H9 (cell line): ENCODE data around the gene SLA2. TPM values are rescaled to one million over a fixed set of nuclear protein-coding genes. Genes with fewer than 3 reads are reported as not detected.
A peak's percentile ranks its signal among the peaks of the same experiment; 100 is the strongest.

Experiments used
- DNase-seq: peaks from one replicate; pipeline ENCODE4 v3.0.0-alpha.2; 2017
- H2AFZ ChIP-seq: one replicate; pipeline ENCODE4 v1.6.1; 2013; ENCODE audit warnings: mild to moderate bottlenecking, low read length, control low read depth, moderate library complexity
- H2AK5ac ChIP-seq: 2 replicates; pipeline ENCODE4 v1.6.1; 2013; ENCODE audit warnings: low read length, control low read depth, mixed read lengths; ENCODE audit not compliant: insufficient read length
- H2BK120ac ChIP-seq: one replicate; pipeline ENCODE4 v1.6.1; 2013; ENCODE audit warnings: low read depth, mild to moderate bottlenecking, low read length, control low read depth, inconsistent platforms; ENCODE audit not compliant: poor library complexity, severe bottlenecking
- H2BK12ac ChIP-seq: 2 replicates; pipeline ENCODE4 v1.6.1; 2013; ENCODE audit warnings: low read length, control low read depth, mixed read lengths, low read depth; ENCODE audit not compliant: insufficient read length
- H2BK15ac ChIP-seq: 2 replicates; pipeline ENCODE4 v1.6.1; 2013; ENCODE audit warnings: low read depth, low read length, control low read depth
- H2BK20ac ChIP-seq: one replicate; pipeline ENCODE4 v1.6.1; 2013; ENCODE audit warnings: low read depth, mild to moderate bottlenecking, low read length, control low read depth, inconsistent platforms; ENCODE audit not compliant: poor library complexity, severe bottlenecking
- H2BK5ac ChIP-seq: 2 replicates; pipeline ENCODE4 v1.6.1; 2013; ENCODE audit warnings: low read length, control low read depth, mixed read lengths; ENCODE audit not compliant: insufficient read length
- H3K14ac ChIP-seq: 2 replicates; pipeline ENCODE4 v1.6.1; 2013; ENCODE audit warnings: low read length, control low read depth; ENCODE audit not compliant: insufficient read depth
- H3K18ac ChIP-seq: 2 replicates; pipeline ENCODE4 v1.6.1; 2013; ENCODE audit warnings: low read depth, mild to moderate bottlenecking, mixed read lengths, low read length, control low read depth; ENCODE audit not compliant: insufficient read length
- H3K23ac ChIP-seq: 2 replicates; pipeline ENCODE4 v1.6.1; 2013; ENCODE audit warnings: low read length, control low read depth, mixed read lengths, low read depth; ENCODE audit not compliant: insufficient read length
- H3K23me2 ChIP-seq: 2 replicates; pipeline ENCODE4 v1.6.1; 2013; ENCODE audit warnings: low read depth, mild to moderate bottlenecking, mixed read lengths, low read length, control low read depth; ENCODE audit not compliant: insufficient read length, poor library complexity, severe bottlenecking
- H3K27ac ChIP-seq: 2 replicates; pipeline ENCODE4 v1.5.1; 2013; ENCODE audit warnings: low read length, control low read depth, mixed read lengths, low read depth; ENCODE audit not compliant: insufficient read length
- H3K27me3 ChIP-seq: 2 replicates; pipeline ENCODE4 v1.6.1; 2013; ENCODE audit warnings: low read length, control low read depth, inconsistent platforms; ENCODE audit not compliant: insufficient read depth
- H3K4ac ChIP-seq: 2 replicates; pipeline ENCODE4 v1.6.1; 2013; ENCODE audit warnings: low read depth, mild to moderate bottlenecking, control low read depth, inconsistent platforms, low read length, moderate library complexity
- H3K4me1 ChIP-seq: 2 replicates; pipeline ENCODE4 v1.6.1; 2013; ENCODE audit warnings: low read length, control low read depth, inconsistent platforms; ENCODE audit not compliant: insufficient read depth
- H3K4me2 ChIP-seq: 2 replicates; pipeline ENCODE4 v1.6.1; 2013; ENCODE audit warnings: low read length, control low read depth, mixed read lengths; ENCODE audit not compliant: insufficient read length, insufficient read depth
- H3K56ac ChIP-seq: 2 replicates; pipeline ENCODE4 v1.6.1; 2013; ENCODE audit warnings: low read depth, mild to moderate bottlenecking, mixed read lengths, low read length, control low read depth; ENCODE audit not compliant: insufficient read length
- H3K79me1 ChIP-seq: 2 replicates; pipeline ENCODE4 v1.6.1; 2013; ENCODE audit warnings: low read depth, mild to moderate bottlenecking, moderate library complexity, low read length, control low read depth, inconsistent platforms; ENCODE audit not compliant: insufficient read depth, poor library complexity, severe bottlenecking
- H3K79me2 ChIP-seq: 2 replicates; pipeline ENCODE4 v1.6.1; 2013; ENCODE audit warnings: low read length, control low read depth, inconsistent platforms; ENCODE audit not compliant: insufficient read depth
- H3K9ac ChIP-seq: 2 replicates; pipeline ENCODE4 v1.6.1; 2013; ENCODE audit warnings: low read length, control low read depth, mixed read lengths; ENCODE audit not compliant: insufficient read length; ENCODE audit errors: extremely low read depth
- H3K9me3 ChIP-seq: one replicate; pipeline ENCODE4 v1.6.1; 2013; ENCODE audit warnings: low read depth, low read length, inconsistent platforms; ENCODE audit not compliant: control insufficient read depth
- H3T11ph ChIP-seq: one replicate; pipeline ENCODE4 v1.6.1; 2013; ENCODE audit warnings: mild to moderate bottlenecking, low read length, control low read depth, inconsistent platforms
- H4K20me1 ChIP-seq: one replicate; pipeline ENCODE4 v1.6.1; 2013; ENCODE audit not compliant: control insufficient read depth, insufficient read length, insufficient read depth
- H4K5ac ChIP-seq: 2 replicates; pipeline ENCODE4 v1.6.1; 2013; ENCODE audit warnings: low read depth, mild to moderate bottlenecking, mixed read lengths, low read length, control low read depth; ENCODE audit not compliant: insufficient read length
- H4K8ac ChIP-seq: replicated peaks from 2 replicates; pipeline ENCODE4 v1.6.1; 2013; ENCODE audit warnings: low read length, control low read depth, mixed read lengths, low read depth; ENCODE audit not compliant: insufficient read length
- H4K91ac ChIP-seq: 2 replicates; pipeline ENCODE4 v1.6.1; 2013; ENCODE audit warnings: low read depth, mild to moderate bottlenecking, moderate library complexity, mixed read lengths, low read length, control low read depth; ENCODE audit not compliant: insufficient read length
- H3K27ac Mint-ChIP-seq, 3 experiments: 2 replicates in 2 of 3; 3 replicates in 1 of 3; pipeline ENCODE4 v1.8.0; 2020 to 2021; ENCODE audit warnings: mixed read lengths in 3 of 3, mild to moderate bottlenecking in 1 of 3, moderate library complexity in 1 of 3
- H3K27me3 Mint-ChIP-seq: 2 replicates; pipeline ENCODE4 v1.8.0; 2021; ENCODE audit warnings: low read depth, mild to moderate bottlenecking, moderate library complexity, mixed read lengths
- H3K36me3 Mint-ChIP-seq, 3 experiments: 2 replicates in 2 of 3; 3 replicates in 1 of 3; pipeline ENCODE4 v1.8.0; 2020 to 2021; ENCODE audit warnings: low read depth in 3 of 3, mixed read lengths in 3 of 3; ENCODE audit not compliant: insufficient read depth in 1 of 3
- H3K4me1 Mint-ChIP-seq, 2 experiments: 2 replicates each; pipeline ENCODE4 v1.8.0; 2020; ENCODE audit warnings: mixed read lengths in 2 of 2
- H3K4me3 Mint-ChIP-seq, 2 experiments: 2 replicates in 1 of 2; 3 replicates in 1 of 2; pipeline ENCODE4 v1.8.0; 2020 to 2021; ENCODE audit warnings: mild to moderate bottlenecking in 2 of 2, mixed read lengths in 2 of 2, moderate library complexity in 1 of 2
- H3K9me3 Mint-ChIP-seq, 2 experiments: 2 replicates in 1 of 2; 3 replicates in 1 of 2; pipeline ENCODE4 v1.8.0; 2020; ENCODE audit warnings: mild to moderate bottlenecking in 2 of 2, mixed read lengths in 2 of 2, moderate library complexity in 1 of 2
- CTCF ChIP-seq: fragments of 200-600 bp; sonication (generic); conservative IDR thresholded peaks from 3 replicates; pipeline ENCODE4 v1.8.0; 2021; ENCODE audit warnings: antibody characterized with exemption, mild to moderate bottlenecking
- WGBS: extraction: QIAGEN DNeasy Blood & Tissue Kit; methylation state at CpG from one replicate; pipeline ENCODE4 v1.1.7; 2013; ENCODE audit warnings: missing lambda C conversion rate, low lambda C conversion rate, mixed read lengths; ENCODE audit not compliant: insufficient read length; ENCODE audit errors: extremely low coverage; 5-methylcytosine and 5-hydroxymethylcytosine counted together
- total RNA-seq: library from RNA; stranded (reverse); gene quantifications from 2 replicates; pipeline ENCODE4 v1.2.1, GENCODE V29; 2021

Gene SLA2
- total RNA-seq, 1 experiment from 2014 or later: 0.20 TPM

- peaks cover 20 to 27% of the 10 kb centered on the region in 2 experiments for H3K4me1 Mint-ChIP-seq
- H2BK12ac ChIP-seq: no peak overlapping the region
- H3T11ph ChIP-seq: no peak overlapping the region
- no peak overlapping the region for H3K9ac ChIP-seq
- H4K20me1 ChIP-seq: no peaks in the 10 kb centered on the region
- no peaks in the 10 kb centered on the region for H3K9me3 ChIP-seq
- H2AK5ac ChIP-seq: no peak overlapping the region
- H4K8ac ChIP-seq: no peak overlapping the region
- peaks cover 2% of the 10 kb centered on the region; the same call in 1 of the 2 replicates for H3K4me1 ChIP-seq
- H4K5ac ChIP-seq: no peak overlapping the region
- no peak for TF ChIP-seq CTCF
- H3K27ac ChIP-seq: no peak overlapping the region
- H3K4me3 Mint-ChIP-seq: peak overlapping the region in 1 of 2 experiments; percentile 11; a peak in 2 of 5 replicates
- no peak overlapping the region for H4K91ac ChIP-seq
- peaks cover 15 to 33% (median 17%) of the 10 kb centered on the region in 3 experiments for H3K36me3 Mint-ChIP-seq
- H2AFZ ChIP-seq: no peak overlapping the region
- no peak overlapping the region for H2BK20ac ChIP-seq
- no peaks in the 10 kb centered on the region for H3K27me3 ChIP-seq
- peak overlapping the region; percentile 13 for H3K4me2 ChIP-seq
- peak; percentile 52 for DNase-seq
- H3K27ac Mint-ChIP-seq: peak overlapping the region in 2 of 3 experiments; percentile 42 to 89; a peak in 4 of 7 replicates
- no CpG with 5 or more reads among the region's 2 CpGs for WGBS
- H3K79me1 ChIP-seq: no peaks in the 10 kb centered on the region
- H3K18ac ChIP-seq: no peak overlapping the region
- no peaks in the 10 kb centered on the region; the same call in 1 of the 2 replicates for H3K79me2 ChIP-seq
- H3K9me3 Mint-ChIP-seq: peaks cover 12 to 14% of the 10 kb centered on the region in 2 experiments
- no peak overlapping the region for H3K56ac ChIP-seq
- no peak overlapping the region for H2BK15ac ChIP-seq
- H3K27me3 Mint-ChIP-seq: peaks cover 1% of the 10 kb centered on the region; the same call in 1 of the 2 replicates
- H3K23ac ChIP-seq: no peak overlapping the region
- H3K23me2 ChIP-seq: no peaks in the 10 kb centered on the region
- H2BK120ac ChIP-seq: no peak overlapping the region
- no peak overlapping the region for H2BK5ac ChIP-seq
- H3K4ac ChIP-seq: no peak overlapping the region
- no peak overlapping the region for H3K14ac ChIP-seq
These were observed 83.3 kb downstream of the SLA2 start for GRCh38 chr20:36562724-36563123.

Other genes starting within 250 kb of the SLA2 start
- 217 and 218 TPM in 2 replicates for gene MYL9, start 104.7 kb downstream of the SLA2 start, total RNA-seq
- 81.7 and 94.6 TPM in 2 replicates for gene TGIF2, start 72.6 kb downstream of the SLA2 start, total RNA-seq
- 96.5 and 111 TPM in 2 replicates for gene RAB5IF, start 40.4 kb downstream of the SLA2 start, total RNA-seq
- 22.4 and 23.6 TPM in 2 replicates for gene NDRG3, start 99.9 kb upstream of the SLA2 start, total RNA-seq
- 20.6 and 22.8 TPM in 2 replicates for gene DSN1, start 127.6 kb upstream of the SLA2 start, total RNA-seq
- gene TLDC2, start 229.9 kb upstream of the SLA2 start, total RNA-seq: 0.11 TPM in 1 of 2 replicates, not detected in the other